ENCODE results near the gene DCHS2.

The DCHS2 gene

DNA sequence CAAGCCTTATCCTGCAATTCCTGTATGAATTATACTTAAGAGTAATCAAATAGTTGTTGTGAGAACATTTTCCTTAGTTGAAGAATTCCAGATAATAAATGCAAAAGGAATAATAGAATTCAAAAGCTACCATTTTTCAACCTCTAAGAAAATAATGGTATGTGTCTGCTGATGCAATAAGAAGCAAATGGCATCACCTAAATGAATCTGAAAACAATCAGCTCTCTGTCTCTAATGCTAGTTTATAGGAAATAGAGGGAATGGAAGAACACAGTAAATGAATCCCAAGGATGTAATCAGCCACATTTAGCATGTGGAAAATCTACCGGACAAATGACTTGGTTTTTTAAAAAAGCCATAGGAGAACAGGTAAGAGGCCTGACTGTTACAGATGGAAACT, 115.1 kb downstream of the DCHS2 start:
- H3K27me3 ChIP-seq (ENCODE audit: insufficient read depth, low read length), result no peaks in the 10 kb centered on the region

DNA sequence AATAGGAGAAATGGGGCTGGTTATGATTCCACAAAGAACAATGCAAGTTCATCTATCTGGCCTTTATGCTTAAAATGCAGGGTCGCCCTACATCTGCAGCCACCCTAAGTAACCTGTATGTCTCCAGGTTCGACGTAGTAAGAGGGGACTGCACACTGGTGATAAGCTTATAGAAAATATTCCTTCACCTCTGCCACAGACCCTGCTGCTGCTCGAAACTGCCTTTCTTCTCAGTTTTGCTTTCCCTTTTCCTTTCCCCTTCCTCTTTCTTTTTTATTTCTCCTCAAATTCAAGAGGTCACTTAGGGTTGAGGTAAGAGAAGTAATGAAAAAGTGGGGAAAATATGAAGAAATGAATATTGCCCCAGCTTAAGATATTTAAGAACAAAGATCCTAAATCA, 123.5 kb downstream of the DCHS2 start:
- Histone ChIP-seq H3K4me2 (ENCODE audit: low read length) (no peak overlapping the region), H3K9ac (ENCODE audit: low read length) (no peak overlapping the region), H2AFZ (ENCODE audit: low read length) (no peak overlapping the region), H3K27me3 (ENCODE audit: insufficient read depth, low read length) (no peaks in the 10 kb centered on the region), H3F3A (ENCODE audit: insufficient read depth, low read length) (no peaks in the 10 kb centered on the region), H3K79me2 (ENCODE audit: insufficient read depth, low read length) (no peaks in the 10 kb centered on the region), H3K9me3 (ENCODE audit: low read length) (no peaks in the 10 kb centered on the region), H3K27ac (ENCODE audit: low read depth, low read length, poor library complexity, severe bottlenecking) (no peak overlapping the region), H3K9me2 (ENCODE audit: low read depth, low read length) (no peaks in the 10 kb centered on the region), H3K4me3 (ENCODE audit: low read depth, low read length, poor library complexity, severe bottlenecking) (no peak overlapping the region), H4K20me1 (ENCODE audit: insufficient read depth, low read length) (no peaks in the 10 kb centered on the region), H3K36me3 (ENCODE audit: insufficient read depth, low read length) (no peaks in the 10 kb centered on the region), H3K4me1 (ENCODE audit: insufficient read depth, low read length, severe bottlenecking) (no peaks in the 10 kb centered on the region)
- no peak for TF ChIP-seq EZH2 (IDR thresholded peaks at IDR 0.05; ENCODE audit: borderline replicate concordance, low read length)
- TF ChIP-seq, protein P1, sequence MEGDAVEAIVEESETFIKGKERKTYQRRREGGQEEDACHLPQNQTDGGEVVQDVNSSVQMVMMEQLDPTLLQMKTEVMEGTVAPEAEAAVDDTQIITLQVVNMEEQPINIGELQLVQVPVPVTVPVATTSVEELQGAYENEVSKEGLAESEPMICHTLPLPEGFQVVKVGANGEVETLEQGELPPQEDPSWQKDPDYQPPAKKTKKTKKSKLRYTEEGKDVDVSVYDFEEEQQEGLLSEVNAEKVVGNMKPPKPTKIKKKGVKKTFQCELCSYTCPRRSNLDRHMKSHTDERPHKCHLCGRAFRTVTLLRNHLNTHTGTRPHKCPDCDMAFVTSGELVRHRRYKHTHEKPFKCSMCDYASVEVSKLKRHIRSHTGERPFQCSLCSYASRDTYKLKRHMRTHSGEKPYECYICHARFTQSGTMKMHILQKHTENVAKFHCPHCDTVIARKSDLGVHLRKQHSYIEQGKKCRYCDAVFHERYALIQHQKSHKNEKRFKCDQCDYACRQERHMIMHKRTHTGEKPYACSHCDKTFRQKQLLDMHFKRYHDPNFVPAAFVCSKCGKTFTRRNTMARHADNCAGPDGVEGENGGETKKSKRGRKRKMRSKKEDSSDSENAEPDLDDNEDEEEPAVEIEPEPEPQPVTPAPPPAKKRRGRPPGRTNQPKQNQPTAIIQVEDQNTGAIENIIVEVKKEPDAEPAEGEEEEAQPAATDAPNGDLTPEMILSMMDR (IDR thresholded peaks at IDR 0.05; ENCODE audit: low read length), result no peak

More for the DNA sequence above, 115.1 kb downstream of the DCHS2 start:
- H4K20me1 ChIP-seq (ENCODE audit: insufficient read depth, low read length), result no peaks in the 10 kb centered on the region
- no peaks in the 10 kb centered on the region for H3K9me3 ChIP-seq (ENCODE audit: low read length)
- H3K79me2 ChIP-seq (ENCODE audit: insufficient read depth, low read length), result no peaks in the 10 kb centered on the region
- no peaks in the 10 kb centered on the region for H3K4me1 ChIP-seq (ENCODE audit: insufficient read depth, low read length, severe bottlenecking)
- H3K27ac ChIP-seq (ENCODE audit: low read depth, low read length, poor library complexity, severe bottlenecking), result no peak overlapping the region
- no peak overlapping the region for H3K4me2 ChIP-seq (ENCODE audit: low read length)
- no peaks in the 10 kb centered on the region for H3F3A ChIP-seq (ENCODE audit: insufficient read depth, low read length)
- no peak for TF ChIP-seq EZH2 (IDR thresholded peaks at IDR 0.05; ENCODE audit: borderline replicate concordance, low read length)
- TF ChIP-seq, protein P1 (IDR thresholded peaks at IDR 0.05; ENCODE audit: low read length), result no peak
- no peak overlapping the region for H3K9ac ChIP-seq (ENCODE audit: low read length)
- H3K36me3 ChIP-seq (ENCODE audit: insufficient read depth, low read length), result no peaks in the 10 kb centered on the region
- no peak overlapping the region for H3K4me3 ChIP-seq (ENCODE audit: low read depth, low read length, poor library complexity, severe bottlenecking)
- H3K9me2 ChIP-seq (ENCODE audit: low read depth, low read length), result no peaks in the 10 kb centered on the region
- no peak overlapping the region for H2AFZ ChIP-seq (ENCODE audit: low read length)

DNA sequence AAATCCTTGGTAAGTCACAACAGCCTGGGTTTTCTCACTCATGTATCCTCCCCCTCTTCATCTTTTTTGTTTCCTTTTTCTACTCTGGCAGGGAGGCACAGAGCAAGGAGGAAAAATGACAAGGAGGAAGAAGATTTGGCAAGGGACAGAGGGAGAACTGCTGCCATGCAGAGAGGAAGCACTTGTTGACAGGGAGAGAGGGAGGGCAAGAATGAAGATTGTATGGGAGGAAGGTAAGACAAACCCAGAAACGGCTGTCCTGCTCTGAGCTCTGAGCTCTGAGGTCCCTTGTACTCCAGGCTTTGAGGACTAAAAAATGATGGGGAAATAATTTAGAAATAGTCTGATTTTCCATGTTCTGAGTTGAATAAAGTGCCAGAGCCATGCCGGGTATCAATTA, 123.9 kb downstream of the DCHS2 start:
- Histone ChIP-seq H3K27me3 (ENCODE audit: insufficient read depth, low read length) (no peaks in the 10 kb centered on the region), H3K4me3 (ENCODE audit: low read depth, low read length, poor library complexity, severe bottlenecking) (no peak overlapping the region), H3K9me2 (ENCODE audit: low read depth, low read length) (no peaks in the 10 kb centered on the region), H3K9ac (ENCODE audit: low read length) (no peak overlapping the region), H3K36me3 (ENCODE audit: insufficient read depth, low read length) (no peaks in the 10 kb centered on the region), H3K9me3 (ENCODE audit: low read length) (no peaks in the 10 kb centered on the region), H3K4me2 (ENCODE audit: low read length) (no peak overlapping the region), H3F3A (ENCODE audit: insufficient read depth, low read length) (no peaks in the 10 kb centered on the region), H3K27ac (ENCODE audit: low read depth, low read length, poor library complexity, severe bottlenecking) (no peak overlapping the region), H3K79me2 (ENCODE audit: insufficient read depth, low read length) (no peaks in the 10 kb centered on the region), H4K20me1 (ENCODE audit: insufficient read depth, low read length) (no peaks in the 10 kb centered on the region), H2AFZ (ENCODE audit: low read length) (no peak overlapping the region), H3K4me1 (ENCODE audit: insufficient read depth, low read length, severe bottlenecking) (no peaks in the 10 kb centered on the region)
- TF ChIP-seq EZH2 (IDR thresholded peaks at IDR 0.05; ENCODE audit: borderline replicate concordance, low read length), result no peak
- TF ChIP-seq, protein P1 (IDR thresholded peaks at IDR 0.05; ENCODE audit: low read length), result no peak
